Lung (tissue), 12 donors: ENCODE results near the gene ATP5F1C. TPM values are rescaled to one million over a fixed set of nuclear protein-coding genes. Genes with fewer than 3 reads are reported as not detected.

Experiments used
- ATAC-seq: fragments of 200-7000 bp; cut with Tn5 transposase; one replicate; pipeline ENCODE4 v1.9.1; 2020; ENCODE audit warnings: moderate number of reproducible peaks; ENCODE audit not compliant: insufficient read depth, low FRiP score
- DNase-seq, 3 donors: peaks; one replicate each; pipeline ENCODE4 v3.0.0-alpha.2; 2013 to 2017
- H3K27ac ChIP-seq, 2 donors: one replicate each; pipeline ENCODE4 v1.5.1; 2013; ENCODE audit warnings: mild to moderate bottlenecking in 2 of 2, moderate library complexity in 2 of 2, control low read depth in 1 of 2, inconsistent platforms in 1 of 2, low read depth in 1 of 2, low read length in 1 of 2
- H3K27me3 ChIP-seq, 3 donors: one replicate each; pipeline ENCODE4 v1.5.1; 2013; ENCODE audit warnings: low read length in 2 of 3; ENCODE audit not compliant: control insufficient read depth in 3 of 3, insufficient read depth in 3 of 3
- H3K36me3 ChIP-seq, 4 donors: one replicate each; pipeline ENCODE4 v1.5.1; 2013; ENCODE audit warnings: low read length in 4 of 4, mild to moderate bottlenecking in 1 of 4, moderate library complexity in 1 of 4; ENCODE audit not compliant: control insufficient read depth in 4 of 4, insufficient read depth in 4 of 4
- H3K4me1 ChIP-seq, 5 donors: one replicate each; pipeline ENCODE4 v1.5.1; 2013; ENCODE audit warnings: low read length in 5 of 5, mild to moderate bottlenecking in 2 of 5, moderate library complexity in 1 of 5; ENCODE audit not compliant: control insufficient read depth in 5 of 5, insufficient read depth in 5 of 5
- H3K4me3 ChIP-seq: one replicate; pipeline ENCODE4 v1.5.1; 2013; ENCODE audit warnings: mild to moderate bottlenecking, control low read depth, moderate library complexity
- H3K9ac ChIP-seq, 2 donors: one replicate each; pipeline ENCODE4 v1.5.1; 2013; ENCODE audit warnings: low read length in 2 of 2, control low read depth in 1 of 2; ENCODE audit not compliant: insufficient read depth in 1 of 2
- H3K9me3 ChIP-seq, 4 donors: one replicate each; pipeline ENCODE4 v1.5.1; 2013; ENCODE audit warnings: low read length in 3 of 4, mild to moderate bottlenecking in 1 of 4, moderate library complexity in 1 of 4; ENCODE audit not compliant: control insufficient read depth in 4 of 4, insufficient read depth in 3 of 4
- CTCF ChIP-seq: IDR thresholded peaks from 2 replicates; pipeline ENCODE4 v1.5.1; 2012; ENCODE audit warnings: mild to moderate bottlenecking; ENCODE audit errors: control extremely low read depth, extremely low read depth
- WGBS, 2 donors: extraction: QIAGEN DNeasy Blood & Tissue Kit; methylation state at CpG; one replicate each; pipeline ENCODE4 v1.1.7; 2013; 5-methylcytosine and 5-hydroxymethylcytosine counted together
- polyA plus RNA-seq, 2 donors: library from polyadenylated mRNA; stranded (reverse); fragments of 200-250 nt; gene quantifications; one replicate each; pipeline ENCODE4 v1.2.1, GENCODE V29; 2013
- total RNA-seq, 2 donors: library from RNA; depleted of rRNA in 1 of 2; stranded (reverse); fragments of >200 nt in 1 of 2; gene quantifications; one replicate each; pipeline ENCODE4 v1.2.1, GENCODE V29; 2014 to 2021
- donor health status: control.
- donor health status: control.
- donor health status: Bipolar disorder and iron deficiency.
- donor health status: healthy.
- donor health status: DM: yes; HTN: yes; CAD: no.

The ATP5F1C gene
- total and polyA plus RNA-seq, 4 donors, result 175 to 418 (median 209) TPM

- Histone ChIP-seq H3K27ac (no peak overlapping the region), H3K9me3 (no peaks in the 10 kb centered on the region), H3K27me3 (no peaks in the 10 kb centered on the region), H3K4me1 (peaks cover 0 to 17% (median 2%) of the 10 kb centered on the region in 5 donors), H3K9ac (no peak overlapping the region), H3K36me3 (peaks cover 0 to 3% (median 0%) of the 10 kb centered on the region in 4 donors), H3K4me3 (no peak overlapping the region)
- DNase-seq (no peak), ATAC-seq (no peak)
- 73 to 93% methylated on average over 3 of the region's 3 CpGs for WGBS, 2 donors
- no peak for TF ChIP-seq CTCF
Observed at GRCh38 chr10:7853890-7854289, 65.9 kb downstream of the ATP5F1C start.

- H3K27me3 ChIP-seq, result no peaks in the 10 kb centered on the region
- TF ChIP-seq CTCF, result no peak
- peaks cover 0 to 3% (median 0%) of the 10 kb centered on the region in 4 donors for H3K36me3 ChIP-seq
- H3K4me3 ChIP-seq, result no peak overlapping the region
- H3K27ac ChIP-seq, result no peak overlapping the region
- ATAC-seq (no peak), DNase-seq (no peak)
- WGBS, 2 donors, result 96 to 99% methylated on average over 4 of the region's 4 CpGs
- H3K4me1 ChIP-seq, result peaks cover 0 to 16% (median 2%) of the 10 kb centered on the region in 5 donors
- H3K9ac ChIP-seq, result no peak overlapping the region
- H3K9me3 ChIP-seq, result no peaks in the 10 kb centered on the region
Observed at GRCh38 chr10:7855205-7855604, 67.2 kb downstream of the ATP5F1C start.

- no peak for ATAC-seq
- H3K27ac ChIP-seq, result no peak overlapping the region
- H3K4me3 ChIP-seq, result no peak overlapping the region
- peaks cover 0 to 12% (median 2%) of the 10 kb centered on the region in 5 donors for H3K4me1 ChIP-seq
- no peaks in the 10 kb centered on the region for H3K9me3 ChIP-seq
- H3K36me3 ChIP-seq, result peaks cover 0 to 3% (median 0%) of the 10 kb centered on the region in 4 donors
- no peak for TF ChIP-seq CTCF
- peak in 2 of 3 donors; percentile 38 to 39 for DNase-seq
- WGBS, 2 donors, result 48 to 55% methylated on average over 4 of the region's 4 CpGs
- no peak overlapping the region for H3K9ac ChIP-seq
- no peaks in the 10 kb centered on the region for H3K27me3 ChIP-seq
Observed at GRCh38 chr10:7856678-7857077, 68.7 kb downstream of the ATP5F1C start.

DNA sequence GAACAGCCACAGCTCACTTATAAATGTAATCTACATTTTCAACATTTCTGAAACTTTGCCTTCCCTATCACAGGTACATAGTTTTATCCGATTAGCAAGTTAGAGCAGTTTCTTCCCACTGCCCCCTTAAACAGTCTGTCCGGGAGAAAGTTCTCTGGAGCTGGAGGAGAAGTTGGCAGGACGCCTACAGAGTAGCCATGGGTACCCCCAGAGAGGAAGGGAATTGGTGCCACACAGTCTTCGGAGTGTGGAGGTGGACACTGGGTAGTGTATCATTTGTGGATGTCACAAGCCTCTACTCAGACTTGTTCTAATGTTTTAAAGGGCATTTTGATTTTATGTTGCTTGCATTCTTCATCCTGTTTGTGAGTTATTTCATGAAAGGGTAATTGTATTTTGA lies 69.3 kb downstream of the ATP5F1C start:
- no peak for TF ChIP-seq CTCF
- WGBS, 2 donors, result 57 to 67% methylated on average over 4 of the region's 4 CpGs

More for the DNA sequence above, 69.3 kb downstream of the ATP5F1C start:
- DNase-seq, result peak; percentile 17 to 40 (median 25)
- no peak for ATAC-seq
- Histone ChIP-seq H3K4me1 (peaks cover 0 to 12% (median 2%) of the 10 kb centered on the region in 5 donors), H3K4me3 (no peak overlapping the region), H3K27me3 (no peaks in the 10 kb centered on the region), H3K9me3 (no peaks in the 10 kb centered on the region), H3K36me3 (peaks cover 0 to 3% (median 1%) of the 10 kb centered on the region in 4 donors), H3K9ac (no peak overlapping the region), H3K27ac (no peak overlapping the region)
